Measurements from ENCODE around the gene CRYL1.

DNA sequence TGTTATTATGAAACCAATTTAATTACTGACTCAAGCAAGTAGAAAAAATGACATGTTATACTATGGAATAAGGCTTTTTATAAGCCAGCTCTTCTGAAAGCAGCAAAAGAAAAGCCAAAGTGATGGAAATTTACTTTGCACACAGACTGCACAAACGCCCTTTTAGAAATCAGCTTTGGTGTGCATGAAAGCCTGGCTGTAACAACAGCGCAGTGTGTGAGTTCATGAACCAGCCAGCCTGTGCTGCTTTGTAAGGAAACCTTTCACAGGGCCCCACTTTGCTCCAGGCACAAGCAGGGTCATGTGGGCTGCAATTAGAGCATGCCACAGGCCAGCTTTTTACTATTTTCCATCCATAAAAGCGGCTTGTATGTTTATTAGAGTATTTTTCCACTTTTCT lies 27.7 kb upstream of the CRYL1 start:
- TF ChIP-seq, protein P1, sequence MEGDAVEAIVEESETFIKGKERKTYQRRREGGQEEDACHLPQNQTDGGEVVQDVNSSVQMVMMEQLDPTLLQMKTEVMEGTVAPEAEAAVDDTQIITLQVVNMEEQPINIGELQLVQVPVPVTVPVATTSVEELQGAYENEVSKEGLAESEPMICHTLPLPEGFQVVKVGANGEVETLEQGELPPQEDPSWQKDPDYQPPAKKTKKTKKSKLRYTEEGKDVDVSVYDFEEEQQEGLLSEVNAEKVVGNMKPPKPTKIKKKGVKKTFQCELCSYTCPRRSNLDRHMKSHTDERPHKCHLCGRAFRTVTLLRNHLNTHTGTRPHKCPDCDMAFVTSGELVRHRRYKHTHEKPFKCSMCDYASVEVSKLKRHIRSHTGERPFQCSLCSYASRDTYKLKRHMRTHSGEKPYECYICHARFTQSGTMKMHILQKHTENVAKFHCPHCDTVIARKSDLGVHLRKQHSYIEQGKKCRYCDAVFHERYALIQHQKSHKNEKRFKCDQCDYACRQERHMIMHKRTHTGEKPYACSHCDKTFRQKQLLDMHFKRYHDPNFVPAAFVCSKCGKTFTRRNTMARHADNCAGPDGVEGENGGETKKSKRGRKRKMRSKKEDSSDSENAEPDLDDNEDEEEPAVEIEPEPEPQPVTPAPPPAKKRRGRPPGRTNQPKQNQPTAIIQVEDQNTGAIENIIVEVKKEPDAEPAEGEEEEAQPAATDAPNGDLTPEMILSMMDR (IDR thresholded peaks at IDR 0.05): no peak
- TF ChIP-seq CEBPB (IDR thresholded peaks at IDR 0.05) (no peak), NPAS2 (CRISPR knock-in tag; IDR thresholded peaks at IDR 0.05; ENCODE audit: borderline replicate concordance) (no peak)
